ENCODE data around the gene ADARB1. TPM values are rescaled to one million over a fixed set of nuclear protein-coding genes. Genes with fewer than 3 reads are reported as not detected.

The ADARB1 gene
- total and polyA plus RNA-seq, 9 of the 15 experiments (the other 6 are each of a cell fraction or from before 2014, with no cell fraction given) = 6.7 to 16.0 (median 8.3) TPM

GRCh38 chr21:45155910-45156309, 81.5 kb downstream of the ADARB1 start:
- in situ Hi-C loops (cut with MboI) (no loop called here), intact Hi-C loops (cut with micrococcal nuclease) (no loop called here)
- Histone ChIP-seq H3K4me1 (replicated peaks in 1 of 2; ENCODE audit: control insufficient read depth in 2 of 2, insufficient read depth in 2 of 2, low read length in 2 of 2) (peaks cover 7 to 19% of the 10 kb centered on the region in 2 experiments; a peak in 4 of 5 replicates), H3K9me3 (replicated peaks; ENCODE audit: control insufficient read depth, insufficient read depth, low read depth, low read length) (no peaks in the 10 kb centered on the region), H3K36me3 (ENCODE audit: control insufficient read depth, insufficient read depth, low read length) (no peaks in the 10 kb centered on the region), H3K9me1 (ENCODE audit: control insufficient read depth, insufficient read depth, low read length) (no peaks in the 10 kb centered on the region), H3K27ac (ENCODE audit: extremely low read depth, low read depth, low read length) (no peak overlapping the region), H3K27me3 (ENCODE audit: control insufficient read depth in 2 of 2, insufficient read depth in 2 of 2, low read length in 2 of 2) (peaks cover 0 to 5% of the 10 kb centered on the region in 2 experiments; a peak in 1 of 5 replicates), H4K20me1 (replicated peaks; ENCODE audit: control insufficient read depth, insufficient read depth, low read length) (no peaks in the 10 kb centered on the region), H3K4me3 (no peak overlapping the region), H3K9ac (ENCODE audit: insufficient read depth in 1 of 2, low read depth in 2 of 2, low read length in 2 of 2) (no peak overlapping the region), H3K4me2 (ENCODE audit: insufficient read depth, low read length) (no peak overlapping the region), H3K79me2 (ENCODE audit: control insufficient read depth, insufficient read depth, low read length) (no peaks in the 10 kb centered on the region), H2AFZ (ENCODE audit: low read depth, low read length) (no peak overlapping the region)
- CTCF ChIA-PET (ENCODE audit: low intra/inter-chr PET ratio) = no interaction called here
- ATAC-seq (no peak), FAIRE-seq (peak; percentile 73), DNase-seq (ENCODE audit: extremely low read depth in 1 of 4, low spot score in 3 of 4) (no peak)
- BruUV-seq (replicated peaks) = no TSS peak
- POLR2A ChIA-PET = no interaction called here
- TF ChIP-seq EGR1 (conservative IDR thresholded peaks at IDR 0.05) = 0 out of 2 replicates have a peak, but pooled peaks have one; percentile 27
- TF ChIP-seq ARHGAP35 (IDR thresholded peaks at IDR 0.05; ENCODE audit: partially characterized antibody) = peak; percentile 39
- TF ChIP-seq NCOA6 (IDR thresholded peaks at IDR 0.05) = no peak
- no peak for TF ChIP-seq KDM1A (IDR thresholded peaks at IDR 0.05)
- TF ChIP-seq SMARCE1 (IDR thresholded peaks at IDR 0.05) = no peak
- no peak for TF ChIP-seq MCM2 (IDR thresholded peaks at IDR 0.05; ENCODE audit: low read depth)
- peak in 1 of 2 experiments; percentile 13; a peak in 1 of 4 replicates for TF ChIP-seq HDAC1 (IDR thresholded peaks at IDR 0.05)
- no peak for TF ChIP-seq SRSF1 (IDR thresholded peaks at IDR 0.05; ENCODE audit: low read depth, low read length)
- TF ChIP-seq PBX2 (CRISPR knock-in tag; IDR thresholded peaks at IDR 0.05; ENCODE audit: low read depth) = no peak
- TF ChIP-seq PBX2 (tag; conservative IDR thresholded peaks at IDR 0.05; ENCODE audit: low read depth) = peak; percentile 57; the same call in 1 of the 2 replicates
- no peak for TF ChIP-seq ZNF212 (CRISPR knock-in tag; IDR thresholded peaks at IDR 0.05)
- TF ChIP-seq EHMT2 (IDR thresholded peaks at IDR 0.05) = peak; percentile 52; the same call in 1 of the 2 replicates
- TF ChIP-seq MLX (CRISPR knock-in tag; conservative IDR thresholded peaks at IDR 0.05) = no peak
- no peak for TF ChIP-seq CHAMP1 (IDR thresholded peaks at IDR 0.05)

Measured in K562 (cell line).